SK-N-SH (cell line): ENCODE data around the gene ANKRD12. TPM values are rescaled to one million over a fixed set of nuclear protein-coding genes. Genes with fewer than 3 reads are reported as not detected.

ENCODE experiments used
- CTCF ChIA-PET: fragments of 300-600, 350-600 bp; formaldehyde crosslinking; extraction: SDS; loops from one replicate; lab custom pipeline; 2021; lab: Yijun Ruan, JAX
- POLR2A ChIA-PET: fragments of 350-600 bp; sonication (Branson Sonifier 250); formaldehyde crosslinking; extraction: SDS; loops from one replicate; lab custom pipeline; 2020; ENCODE audit warnings: antibody characterized with exemption, inconsistent platforms; lab: Yijun Ruan, JAX
- DNase-seq: peaks from one replicate; pipeline ENCODE4 v3.0.0; 2012
- H2AFZ ChIP-seq: fragments of 200-600 bp; sonication (generic); 2 replicates; pipeline ENCODE4 v1.8.1; 2016; ENCODE audit warnings: antibody characterized with exemption, mild to moderate bottlenecking, low read depth
- H3F3A ChIP-seq: fragments of 200-600 bp; sonication (generic); replicated peaks from 2 replicates; pipeline ENCODE3; 2016; ENCODE audit warnings: antibody characterized with exemption, mild to moderate bottlenecking; ENCODE audit not compliant: insufficient read depth
- H3K27ac ChIP-seq, 2 experiments: fragments of 200-500 bp in 1 of 2; fragments of 200-600 bp in 1 of 2; sonication (Bioruptor generic) in 1 of 2; sonication (generic), shearing (Covaris generic) in 1 of 2; 2 replicates each; pipeline versions ENCODE4 v1.5.1 to v1.6.1; 2014 to 2016; ENCODE audit warnings: low read depth in 2 of 2, inconsistent platforms in 1 of 2, low read length in 1 of 2, mild to moderate bottlenecking in 1 of 2, mixed read lengths in 1 of 2
- H3K27me3 ChIP-seq: fragments of 200-600 bp; sonication (generic), shearing (Covaris generic); 2 replicates; pipeline ENCODE4 v1.6.1; 2016; ENCODE audit warnings: mixed run types; ENCODE audit not compliant: insufficient read depth
- H3K36me3 ChIP-seq, 2 experiments: fragments of 200-500 bp in 1 of 2; fragments of 200-600 bp in 1 of 2; sonication (Bioruptor generic) in 1 of 2; sonication (generic) in 1 of 2; replicated peaks in 1 of 2; 2 replicates each; pipeline versions ENCODE3 to v1.5.1; 2014 to 2016; ENCODE audit warnings: low read length in 1 of 2, mild to moderate bottlenecking in 1 of 2; ENCODE audit not compliant: insufficient read depth in 2 of 2, control insufficient read depth in 1 of 2
- H3K4me1 ChIP-seq, 2 experiments: fragments of 200-500 bp in 1 of 2; fragments of 200-600 bp in 1 of 2; sonication (Bioruptor generic) in 1 of 2; sonication (generic), shearing (Covaris generic) in 1 of 2; 2 replicates each; pipeline versions ENCODE4 v1.5.1 to v1.6.1; 2014 to 2016; ENCODE audit warnings: low read depth in 1 of 2, low read length in 1 of 2, mixed run types in 1 of 2; ENCODE audit not compliant: insufficient read depth in 2 of 2, control insufficient read depth in 1 of 2
- H3K4me2 ChIP-seq: fragments of 200-600 bp; sonication (generic), shearing (Covaris generic); 2 replicates; pipeline ENCODE4 v1.6.1; 2017; ENCODE audit warnings: mixed run types
- H3K4me3 ChIP-seq, 2 experiments: fragments of 200-500 bp in 1 of 2; fragments of 200-600 bp in 1 of 2; sonication (Bioruptor generic) in 1 of 2; sonication (generic), shearing (Covaris generic) in 1 of 2; 2 replicates each; pipeline versions ENCODE4 v1.5.1 to v1.8.1; 2014 to 2016; ENCODE audit warnings: low read depth in 2 of 2, inconsistent platforms in 1 of 2, low read length in 1 of 2, mild to moderate bottlenecking in 1 of 2, mixed read lengths in 1 of 2, moderate library complexity in 1 of 2
- H3K79me2 ChIP-seq: fragments of 200-600 bp; sonication (generic); 2 replicates; pipeline ENCODE4 v1.8.1; 2017; ENCODE audit warnings: mild to moderate bottlenecking; ENCODE audit not compliant: insufficient read depth
- H3K9ac ChIP-seq: fragments of 200-600 bp; sonication (generic); 2 replicates; pipeline ENCODE4 v1.6.1; 2017; ENCODE audit warnings: mixed run types
- H3K9me2 ChIP-seq: fragments of 200-600 bp; sonication (generic); 2 replicates; pipeline ENCODE4 v1.6.1; 2017; ENCODE audit warnings: mixed run types
- H3K9me3 ChIP-seq: fragments of 200-600 bp; sonication (generic); 2 replicates; pipeline ENCODE4 v1.6.1; 2017; ENCODE audit warnings: mixed run types, mild to moderate bottlenecking, moderate library complexity
- H4K20me1 ChIP-seq: fragments of 200-600 bp; sonication (generic); 2 replicates; pipeline ENCODE4 v1.6.1; 2017; ENCODE audit warnings: mild to moderate bottlenecking, mixed run types; ENCODE audit not compliant: insufficient read depth
- ELF1 ChIP-seq: IDR thresholded peaks from 2 replicates; pipeline ENCODE4 v1.4.0; 2012
- EP300 ChIP-seq, 2 experiments: IDR thresholded peaks; 2 replicates each; pipeline versions ENCODE4 v1.4.0 to v1.6.1; 2012; ENCODE audit warnings: borderline replicate concordance in 1 of 2, low read depth in 1 of 2, low read length in 1 of 2
- EZH2phosphoT487 ChIP-seq: fragments of 200-600 bp; sonication (generic); IDR thresholded peaks from 2 replicates; pipeline ENCODE4 v1.6.1; 2017; ENCODE audit warnings: low read depth, mixed run types, mild to moderate bottlenecking, antibody characterized with exemption, moderate library complexity, borderline replicate concordance
- GATA2 ChIP-seq: sonication (generic); formaldehyde crosslinking; IDR thresholded peaks from 2 replicates; pipeline ENCODE4 v1.5.0; 2020; ENCODE audit warnings: mild to moderate bottlenecking, missing genetic modification reagents
- IRF3 ChIP-seq: fragments of 150-350 bp; IDR thresholded peaks from 2 replicates; pipeline ENCODE4 v1.6.1; 2016; ENCODE audit warnings: mild to moderate bottlenecking, low read depth, low read length
- MEF2A ChIP-seq: IDR thresholded peaks from 2 replicates; pipeline ENCODE4 v1.4.0; 2012; ENCODE audit warnings: low read depth, borderline replicate concordance
- NFIC ChIP-seq: IDR thresholded peaks from 2 replicates; pipeline ENCODE4 v1.4.0; 2012; ENCODE audit warnings: borderline replicate concordance
- NRF1 ChIP-seq: IDR thresholded peaks from 2 replicates; pipeline ENCODE4 v1.6.1; 2012; ENCODE audit warnings: low read depth, mild to moderate bottlenecking, low read length
- POLR2AphosphoS5 ChIP-seq: IDR thresholded peaks from 2 replicates; pipeline ENCODE4 v1.6.1; 2012; ENCODE audit warnings: low read depth, low read length
- RAD21 ChIP-seq: IDR thresholded peaks from 2 replicates; pipeline ENCODE4 v1.6.1; 2012; ENCODE audit warnings: mild to moderate bottlenecking, low read length
- SMC3 ChIP-seq: IDR thresholded peaks from 2 replicates; pipeline ENCODE4 v1.6.1; 2012; ENCODE audit warnings: low read depth, low read length, improper control_type of control experiment
- TAF1 ChIP-seq: IDR thresholded peaks from 2 replicates; pipeline ENCODE4 v1.6.1; 2012; ENCODE audit warnings: low read depth, mild to moderate bottlenecking, low read length, moderate library complexity, borderline replicate concordance
- USF2 ChIP-seq: fragments of 150-350 bp; IDR thresholded peaks from 2 replicates; pipeline ENCODE4 v1.6.1; 2017; ENCODE audit warnings: antibody characterized with exemption, low read length, low read depth, borderline replicate concordance
- ZBTB33 ChIP-seq: IDR thresholded peaks from 2 replicates; pipeline ENCODE4 v1.4.0; 2012; ENCODE audit warnings: low read depth, borderline replicate concordance
- WGBS: methylation state at CpG from one replicate; pipeline ENCODE4 v1.1.6; 2017; ENCODE audit warnings: low lambda C conversion rate; 5-methylcytosine and 5-hydroxymethylcytosine counted together
- polyA plus RNA-seq, 3 experiments: library from polyadenylated mRNA; depleted of rRNA; stranded (reverse); fragments of >200 nt; gene quantifications; 2 replicates each; pipeline ENCODE4 v1.2.3, GENCODE V29; 2012
- TF ChIP-seq, protein P1 (sequence below): fragments of 200-600 bp; sonication (generic); IDR thresholded peaks from 2 replicates; pipeline ENCODE4 v1.6.1; 2017; ENCODE audit warnings: antibody characterized with exemption, mild to moderate bottlenecking, moderate library complexity
- TF ChIP-seq, protein P2 (sequence below): IDR thresholded peaks from 2 replicates; pipeline ENCODE4 v1.4.0; 2012; ENCODE audit warnings: low read depth, borderline replicate concordance
- TF ChIP-seq, protein P3 (sequence below): IDR thresholded peaks from 2 replicates; pipeline ENCODE4 v1.4.0; 2012; ENCODE audit warnings: low read depth

The ANKRD12 gene
- polyA plus RNA-seq, 1 of the 3 experiments (the other 2 are of a cell fraction) = 1.3 TPM

GRCh38 chr18:9211955-9212354, 75.4 kb downstream of the ANKRD12 start (continued):
- TF ChIP-seq ZBTB33 (no peak), IRF3 (no peak), GATA2 (no peak), NFIC (no peak)
- TF ChIP-seq, protein P1, sequence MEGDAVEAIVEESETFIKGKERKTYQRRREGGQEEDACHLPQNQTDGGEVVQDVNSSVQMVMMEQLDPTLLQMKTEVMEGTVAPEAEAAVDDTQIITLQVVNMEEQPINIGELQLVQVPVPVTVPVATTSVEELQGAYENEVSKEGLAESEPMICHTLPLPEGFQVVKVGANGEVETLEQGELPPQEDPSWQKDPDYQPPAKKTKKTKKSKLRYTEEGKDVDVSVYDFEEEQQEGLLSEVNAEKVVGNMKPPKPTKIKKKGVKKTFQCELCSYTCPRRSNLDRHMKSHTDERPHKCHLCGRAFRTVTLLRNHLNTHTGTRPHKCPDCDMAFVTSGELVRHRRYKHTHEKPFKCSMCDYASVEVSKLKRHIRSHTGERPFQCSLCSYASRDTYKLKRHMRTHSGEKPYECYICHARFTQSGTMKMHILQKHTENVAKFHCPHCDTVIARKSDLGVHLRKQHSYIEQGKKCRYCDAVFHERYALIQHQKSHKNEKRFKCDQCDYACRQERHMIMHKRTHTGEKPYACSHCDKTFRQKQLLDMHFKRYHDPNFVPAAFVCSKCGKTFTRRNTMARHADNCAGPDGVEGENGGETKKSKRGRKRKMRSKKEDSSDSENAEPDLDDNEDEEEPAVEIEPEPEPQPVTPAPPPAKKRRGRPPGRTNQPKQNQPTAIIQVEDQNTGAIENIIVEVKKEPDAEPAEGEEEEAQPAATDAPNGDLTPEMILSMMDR = no peak

GRCh38 chr18:9215221-9215933, 78.8 kb downstream of the ANKRD12 start:
- Histone ChIP-seq H3K79me2 (no peaks in the 10 kb centered on the region; the same call in 1 of the 2 replicates), H3K27ac (no peak overlapping the region), H4K20me1 (no peaks in the 10 kb centered on the region), H3K4me2 (no peak overlapping the region), H3K4me1 (no peaks in the 10 kb centered on the region; a peak in 2 of 4 replicates), H3K9me2 (no peaks in the 10 kb centered on the region), H3K9me3 (no peaks in the 10 kb centered on the region), H3F3A (peaks cover 6% of the 10 kb centered on the region), H2AFZ (no peak overlapping the region), H3K27me3 (no peaks in the 10 kb centered on the region), H3K9ac (no peak overlapping the region), H3K36me3 (peaks cover 73 to 78% of the 10 kb centered on the region in 2 experiments), H3K4me3 (no peak overlapping the region)
- no peak for DNase-seq
- ChIA-PET POLR2A (no interaction called here), CTCF (interaction anchor here (1.5 kb wide), 1 partner anchor 28 kb away, joined by 4 read pairs; no protein-coding TSS in a partner anchor)
- 98% methylated on average over 6 of the region's 6 CpGs for WGBS
- TF ChIP-seq ELF1 (no peak), MEF2A (no peak), USF2 (no peak), RAD21 (no peak), NFIC (no peak), POLR2AphosphoS5 (no peak), EP300 (IDR thresholded peaks at IDR 0.05; ENCODE audit: borderline replicate concordance in 1 of 2, low read depth in 1 of 2, low read length in 1 of 2) (no peak), ZBTB33 (no peak), NRF1 (no peak), EZH2phosphoT487 (no peak), SMC3 (no peak), TAF1 (no peak)
- TF ChIP-seq, protein P2, sequence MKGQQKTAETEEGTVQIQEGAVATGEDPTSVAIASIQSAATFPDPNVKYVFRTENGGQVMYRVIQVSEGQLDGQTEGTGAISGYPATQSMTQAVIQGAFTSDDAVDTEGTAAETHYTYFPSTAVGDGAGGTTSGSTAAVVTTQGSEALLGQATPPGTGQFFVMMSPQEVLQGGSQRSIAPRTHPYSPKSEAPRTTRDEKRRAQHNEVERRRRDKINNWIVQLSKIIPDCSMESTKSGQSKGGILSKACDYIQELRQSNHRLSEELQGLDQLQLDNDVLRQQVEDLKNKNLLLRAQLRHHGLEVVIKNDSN = no peak
- TF ChIP-seq, protein P3, sequence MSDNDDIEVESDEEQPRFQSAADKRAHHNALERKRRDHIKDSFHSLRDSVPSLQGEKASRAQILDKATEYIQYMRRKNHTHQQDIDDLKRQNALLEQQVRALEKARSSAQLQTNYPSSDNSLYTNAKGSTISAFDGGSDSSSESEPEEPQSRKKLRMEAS = no peak
- TF ChIP-seq, protein P1 = no peak
